ENCODE results near the gene PSG4. TPM values are rescaled to one million over a fixed set of nuclear protein-coding genes. Genes with fewer than 3 reads are reported as not detected.
"Not testable (repeated sequence)": the region's sequence is repeated elsewhere in the genome, so short reads cannot be mapped to it uniquely, and the experiment has no call there.

Gene PSG4
- total and polyA plus RNA-seq, 2 experiments from 2014 or later = 0.26 TPM; not detected in 1

GRCh38 chr19:43198686-43199419 lies 6.6 kb downstream of the PSG4 start:
- peaks cover 87% of the 10 kb centered on the region for H3K9me3 Mint-ChIP-seq
- DNase-seq (ENCODE audit: low spot score) = peak; percentile 33
- not testable (repeated sequence) for H3K4me3 ChIP-seq; H3K9me2 ChIP-seq (ENCODE audit: insufficient read depth); H3F3A ChIP-seq (replicated peaks; ENCODE audit: low read depth); H3K4me1 Mint-ChIP-seq; H3K27ac Mint-ChIP-seq; H3K4me3 Mint-ChIP-seq; H4K20me1 ChIP-seq (replicated peaks; ENCODE audit: insufficient read depth); H3K27me3 Mint-ChIP-seq (ENCODE audit: insufficient read depth, low read depth, poor library complexity); H2AFZ ChIP-seq; H3K4me1 ChIP-seq (ENCODE audit: insufficient read depth); H3K36me3 ChIP-seq (ENCODE audit: insufficient read depth); H3K4me2 ChIP-seq; H3K27ac ChIP-seq (ENCODE audit: low read depth); ATAC-seq; H3K27me3 ChIP-seq (ENCODE audit: insufficient read depth); H3K79me2 ChIP-seq (replicated peaks; ENCODE audit: insufficient read depth); H3K36me3 Mint-ChIP-seq (ENCODE audit: low read depth)
- TF ChIP-seq CTCF (conservative IDR thresholded peaks at IDR 0.05; ENCODE audit: low read depth in 2 of 2) = peak; percentile 53

GRCh38 chr19:43197666-43198397 lies 7.6 kb downstream of the PSG4 start:
- H3K4me1 Mint-ChIP-seq; H3K79me2 ChIP-seq (replicated peaks; ENCODE audit: insufficient read depth); ATAC-seq; H3K4me3 Mint-ChIP-seq; H3K27me3 ChIP-seq (ENCODE audit: insufficient read depth); H2AFZ ChIP-seq; H3K4me1 ChIP-seq (ENCODE audit: insufficient read depth); DNase-seq (ENCODE audit: low spot score); H3K36me3 ChIP-seq (ENCODE audit: insufficient read depth); H3K9me2 ChIP-seq (ENCODE audit: insufficient read depth); H3K27ac ChIP-seq (ENCODE audit: low read depth); H3K4me3 ChIP-seq; H3K27ac Mint-ChIP-seq; H3K4me2 ChIP-seq; H4K20me1 ChIP-seq (replicated peaks; ENCODE audit: insufficient read depth); H3K36me3 Mint-ChIP-seq (ENCODE audit: low read depth); H3K27me3 Mint-ChIP-seq (ENCODE audit: insufficient read depth, low read depth, poor library complexity); H3F3A ChIP-seq (replicated peaks; ENCODE audit: low read depth): not testable (repeated sequence)
- peaks cover 86% of the 10 kb centered on the region for H3K9me3 Mint-ChIP-seq

GRCh38 chr19:43194397-43194796 lies 11.0 kb downstream of the PSG4 start:
- H3K27ac Mint-ChIP-seq; H3K79me2 ChIP-seq (replicated peaks; ENCODE audit: insufficient read depth); H3K36me3 Mint-ChIP-seq (ENCODE audit: low read depth); H3K4me1 Mint-ChIP-seq; DNase-seq (ENCODE audit: low spot score); H3K4me3 ChIP-seq; H3K4me1 ChIP-seq (ENCODE audit: insufficient read depth); ATAC-seq; H3K4me2 ChIP-seq; H2AFZ ChIP-seq; H4K20me1 ChIP-seq (replicated peaks; ENCODE audit: insufficient read depth); H3K27me3 Mint-ChIP-seq (ENCODE audit: insufficient read depth, low read depth, poor library complexity); H3K27ac ChIP-seq (ENCODE audit: low read depth); H3K27me3 ChIP-seq (ENCODE audit: insufficient read depth); H3K9me2 ChIP-seq (ENCODE audit: insufficient read depth); H3F3A ChIP-seq (replicated peaks; ENCODE audit: low read depth); H3K36me3 ChIP-seq (ENCODE audit: insufficient read depth); H3K4me3 Mint-ChIP-seq: not testable (repeated sequence)
- peaks cover 84% of the 10 kb centered on the region for H3K9me3 Mint-ChIP-seq

- not testable (repeated sequence) for DNase-seq (ENCODE audit: low spot score); H3K4me1 ChIP-seq (ENCODE audit: insufficient read depth); H3K9me2 ChIP-seq (ENCODE audit: insufficient read depth); H3K27me3 Mint-ChIP-seq (ENCODE audit: insufficient read depth, low read depth, poor library complexity); H3K36me3 ChIP-seq (ENCODE audit: insufficient read depth); H3K79me2 ChIP-seq (replicated peaks; ENCODE audit: insufficient read depth); H3F3A ChIP-seq (replicated peaks; ENCODE audit: low read depth); H3K27me3 ChIP-seq (ENCODE audit: insufficient read depth); H2AFZ ChIP-seq; H3K4me3 ChIP-seq; H3K4me2 ChIP-seq; ATAC-seq; H3K27ac Mint-ChIP-seq; H4K20me1 ChIP-seq (replicated peaks; ENCODE audit: insufficient read depth); H3K4me1 Mint-ChIP-seq; H3K4me3 Mint-ChIP-seq; H3K27ac ChIP-seq (ENCODE audit: low read depth)
- Mint-ChIP-seq H3K9me3 (peaks cover 88% of the 10 kb centered on the region), H3K36me3 (ENCODE audit: low read depth) (peaks cover 10% of the 10 kb centered on the region; the same call in 2 of the 3 replicates)
These were observed 12.9 kb downstream of the PSG4 start for GRCh38 chr19:43192381-43193155.

Measured in GM23338 (cell line).